MCF 10A (cell line): ENCODE data around the gene RNASE3. TPM values are rescaled to one million over a fixed set of nuclear protein-coding genes. Genes with fewer than 3 reads are reported as not detected.
A peak's percentile ranks its signal among the peaks of the same experiment; 100 is the strongest.

Experiments used
- BruUV-seq: library from RNA; stranded (reverse); fragments of 400-500 nt; replicated peaks from 2 replicates; lab custom pipeline; 2021; lab: Mats Ljungman, UMichigan
- CTCF ChIA-PET: fragments of 300-600 bp; sonication (Branson Sonifier 250); formaldehyde crosslinking; extraction: SDS; loops from one replicate; lab custom pipeline; 2021; ENCODE audit warnings: antibody characterized with exemption, inconsistent platforms; lab: Yijun Ruan, JAX
- POLR2A ChIA-PET: fragments of 300-600, 350-650 bp; sonication (Branson Sonifier 250); formaldehyde crosslinking; extraction: SDS; loops from one replicate; lab custom pipeline; 2020; ENCODE audit warnings: antibody characterized with exemption, inconsistent platforms; lab: Yijun Ruan, JAX
- DNase-seq: peaks from one replicate; pipeline ENCODE4 v3.0.0-alpha.2; 2018; ENCODE audit not compliant: unreplicated experiment
- H3K27ac Mint-ChIP-seq: one replicate; pipeline ENCODE4 v1.8.0; 2022; ENCODE audit warnings: mild to moderate bottlenecking, low read depth, mixed read lengths; ENCODE audit not compliant: unreplicated experiment
- H3K27me3 Mint-ChIP-seq: one replicate; pipeline ENCODE4 v1.8.0; 2022; ENCODE audit warnings: mixed read lengths; ENCODE audit not compliant: insufficient read depth, unreplicated experiment
- H3K36me3 Mint-ChIP-seq: one replicate; pipeline ENCODE4 v1.8.0; 2022; ENCODE audit warnings: mild to moderate bottlenecking, moderate library complexity, mixed read lengths; ENCODE audit not compliant: insufficient read depth, unreplicated experiment
- H3K4me1 Mint-ChIP-seq: one replicate; pipeline ENCODE4 v1.8.0; 2022; ENCODE audit warnings: mixed read lengths; ENCODE audit not compliant: insufficient read depth, unreplicated experiment
- H3K4me3 Mint-ChIP-seq: one replicate; pipeline ENCODE4 v1.8.0; 2022; ENCODE audit warnings: mild to moderate bottlenecking, moderate library complexity, mixed read lengths; ENCODE audit not compliant: unreplicated experiment
- H3K9me3 Mint-ChIP-seq: one replicate; pipeline ENCODE4 v1.8.0; 2022; ENCODE audit warnings: mixed read lengths; ENCODE audit not compliant: unreplicated experiment
- CTCF ChIP-seq: fragments of 200-600 bp; IDR thresholded peaks from one replicate; pipeline ENCODE4 v1.8.0; 2022; ENCODE audit warnings: antibody characterized with exemption, mild to moderate bottlenecking; ENCODE audit not compliant: unreplicated experiment
- intact Hi-C: fragments of 100-400 bp; cut with micrococcal nuclease; formaldehyde crosslinking; loops from 2 replicates; pipeline ENCODE4 v1.14.1; 2022
- total RNA-seq: library from RNA; stranded (reverse); gene quantifications from 2 replicates; pipeline ENCODE4 v1.2.3, GENCODE V29; 2022

Gene RNASE3
- total RNA-seq, 1 experiment from 2014 or later, result not detected

GRCh38 chr14:20934148-20934762, 43.1 kb downstream of the RNASE3 start:
- H3K9me3 Mint-ChIP-seq, result no peaks in the 10 kb centered on the region
- CTCF ChIA-PET, result interaction anchor here (1.3 kb wide), 1 partner anchor 75 kb away, joined by 8 read pairs; no protein-coding TSS in a partner anchor
- POLR2A ChIA-PET, result no interaction called here
- no peaks in the 10 kb centered on the region for H3K4me1 Mint-ChIP-seq
- peak; percentile 22 for DNase-seq
- BruUV-seq, result no TSS peak
- H3K27ac Mint-ChIP-seq, result no peak overlapping the region
- TF ChIP-seq CTCF, result peak; percentile 17
- H3K27me3 Mint-ChIP-seq, result peaks cover 56% of the 10 kb centered on the region
- H3K4me3 Mint-ChIP-seq, result no peak overlapping the region
- intact Hi-C loops, result no loop called here
- H3K36me3 Mint-ChIP-seq, result no peaks in the 10 kb centered on the region

- no peak for DNase-seq
- no TSS peak for BruUV-seq
- Mint-ChIP-seq H3K4me3 (no peak overlapping the region), H3K9me3 (no peaks in the 10 kb centered on the region), H3K36me3 (no peaks in the 10 kb centered on the region), H3K27ac (no peak overlapping the region), H3K4me1 (no peaks in the 10 kb centered on the region), H3K27me3 (peaks cover 56% of the 10 kb centered on the region)
- no peak for TF ChIP-seq CTCF
- ChIA-PET CTCF (no interaction called here), POLR2A (no interaction called here)
- intact Hi-C loops, result no loop called here
Observed at GRCh38 chr14:20935303-20935984, 44.3 kb downstream of the RNASE3 start.

Other genes with a start within 250 kb of the RNASE3 start
- not detected in 2 replicates for gene OR6S1, start 249.7 kb upstream of the RNASE3 start, total RNA-seq
- 1.2 and 2.4 TPM in 2 replicates for gene RNASE4, start 206.8 kb upstream of the RNASE3 start, total RNA-seq
- 1.7 and 3.6 TPM in 2 replicates for gene ANG, start 202.6 kb upstream of the RNASE3 start, total RNA-seq
- not detected in 2 replicates for gene EDDM3A, start 145.5 kb upstream of the RNASE3 start, total RNA-seq
- gene EDDM3B, start 123.0 kb upstream of the RNASE3 start, total RNA-seq, result not detected in 2 replicates
- not detected in 2 replicates for gene RNASE6, start 110.1 kb upstream of the RNASE3 start, total RNA-seq
- not detected in 2 replicates for gene RNASE1, start 88.5 kb upstream of the RNASE3 start, total RNA-seq
- gene RNASE2, start 64.1 kb downstream of the RNASE3 start, total RNA-seq, result not detected in 2 replicates
- 62.4 and 70.2 TPM in 2 replicates for gene METTL17, start 98.6 kb downstream of the RNASE3 start, total RNA-seq
- not detected in 2 replicates for gene SLC39A2, start 107.9 kb downstream of the RNASE3 start, total RNA-seq
- gene NDRG2, start 133.7 kb downstream of the RNASE3 start, total RNA-seq, result 0.81 and 0.82 TPM in 2 replicates
- not detected in 2 replicates for gene TPPP2, start 138.8 kb downstream of the RNASE3 start, total RNA-seq
- not detected in 2 replicates for gene RNASE13, start 143.4 kb downstream of the RNASE3 start, total RNA-seq
- gene RNASE7, start 151.0 kb downstream of the RNASE3 start, total RNA-seq, result 10.9 and 11.8 TPM in 2 replicates
- not detected in 2 replicates for gene RNASE8, start 166.4 kb downstream of the RNASE3 start, total RNA-seq
- 3.6 and 6.7 TPM in 2 replicates for gene ARHGEF40, start 178.9 kb downstream of the RNASE3 start, total RNA-seq
- gene ZNF219, start 207.3 kb downstream of the RNASE3 start, total RNA-seq, result 18.4 and 33.8 TPM in 2 replicates
- gene TMEM253, start 209.7 kb downstream of the RNASE3 start, total RNA-seq, result 0.59 and 1.6 TPM in 2 replicates